Measurements from ENCODE around the gene CPLANE1. TPM values are rescaled to one million over a fixed set of nuclear protein-coding genes. Genes with fewer than 3 reads are reported as not detected.

The CPLANE1 gene
- total and polyA plus RNA-seq, 3 experiments from 2014 or later = 1.3 to 9.3 (median 8.2) TPM

DNA sequence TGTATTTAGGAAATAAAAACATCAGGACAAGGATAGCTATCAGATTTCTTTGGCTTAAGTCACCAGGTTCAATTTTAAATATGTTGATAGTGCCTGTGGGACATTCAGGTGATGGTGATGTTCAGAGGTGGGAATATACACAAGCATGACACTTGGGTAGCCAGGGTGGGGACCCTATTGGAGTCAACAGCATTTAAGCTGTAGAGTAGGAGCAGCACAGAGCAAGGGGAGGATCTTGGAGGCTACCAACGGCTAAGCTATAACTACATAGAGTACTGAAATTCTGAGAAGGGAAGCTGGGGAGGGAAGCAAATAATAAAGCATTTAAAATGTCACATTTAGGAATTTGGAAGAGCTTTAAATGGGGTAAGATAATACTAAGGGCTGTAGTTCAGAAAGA lies 177.7 kb downstream of the CPLANE1 start:
- H3K4me3 Mint-ChIP-seq = no peak overlapping the region
- Histone ChIP-seq H3K4me3 (ENCODE audit: low read length) (no peak overlapping the region), H3K27ac (ENCODE audit: low read depth, low read length) (no peak overlapping the region), H3K9me3 (ENCODE audit: low read length) (no peaks in the 10 kb centered on the region), H3K4me1 (ENCODE audit: insufficient read depth, low read length) (no peaks in the 10 kb centered on the region), H3K36me3 (ENCODE audit: insufficient read depth, low read length) (no peaks in the 10 kb centered on the region), H3K27me3 (ENCODE audit: insufficient read depth, low read length, poor library complexity, severe bottlenecking) (no peaks in the 10 kb centered on the region)
- no peak overlapping the region for H3K27ac Mint-ChIP-seq
- H3K27me3 Mint-ChIP-seq = no peaks in the 10 kb centered on the region
- H3K9me3 Mint-ChIP-seq = no peaks in the 10 kb centered on the region
- H3K4me1 Mint-ChIP-seq = no peaks in the 10 kb centered on the region
- DNase-seq = no peak
- ChIA-PET CTCF (no interaction called here), POLR2A (interaction anchor here (0.5 kb wide), 1 partner anchor 64 kb away, joined by 3 read pairs; no protein-coding TSS in a partner anchor)
- H3K36me3 Mint-ChIP-seq = peaks cover 0 to 1% (median 0%) of the 10 kb centered on the region in 3 donors

DNA sequence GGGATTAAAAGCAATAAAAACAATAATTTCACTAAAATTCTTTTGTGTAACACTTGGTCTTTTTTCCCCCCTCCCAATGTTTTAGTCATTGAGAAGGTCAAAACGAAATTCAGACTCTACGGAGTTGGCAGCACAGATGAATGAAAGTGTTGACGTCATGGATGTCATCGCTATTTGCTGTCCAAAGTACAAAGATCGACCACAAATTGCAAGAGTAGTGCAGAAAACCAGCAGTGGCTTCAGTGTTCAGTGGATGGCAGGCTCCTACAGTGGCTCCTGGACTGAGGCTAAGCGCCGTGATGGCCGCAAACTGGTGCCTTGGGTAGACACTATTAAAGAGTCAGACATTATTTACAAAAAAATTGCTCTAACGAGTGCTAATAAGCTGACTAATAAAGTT lies 184.7 kb downstream of the CPLANE1 start:
- Histone ChIP-seq H3K27ac (ENCODE audit: low read depth, low read length) (no peak overlapping the region), H3K36me3 (ENCODE audit: insufficient read depth, low read length) (peaks cover 29% of the 10 kb centered on the region), H3K4me3 (ENCODE audit: low read length) (no peak overlapping the region), H3K27me3 (ENCODE audit: insufficient read depth, low read length, poor library complexity, severe bottlenecking) (no peaks in the 10 kb centered on the region), H3K9me3 (ENCODE audit: low read length) (no peaks in the 10 kb centered on the region), H3K4me1 (ENCODE audit: insufficient read depth, low read length) (no peaks in the 10 kb centered on the region)
- Mint-ChIP-seq H3K4me1 (no peaks in the 10 kb centered on the region), H3K27ac (peak overlapping the region in 2 of 8 donors; percentile 21 to 36), H3K36me3 (peaks cover 4 to 55% (median 11%) of the 10 kb centered on the region in 3 donors), H3K9me3 (no peaks in the 10 kb centered on the region), H3K27me3 (peaks cover 0 to 1% of the 10 kb centered on the region in 2 donors), H3K4me3 (no peak overlapping the region)
- DNase-seq = no peak
- ChIA-PET CTCF (no interaction called here), POLR2A (no interaction called here)

DNA sequence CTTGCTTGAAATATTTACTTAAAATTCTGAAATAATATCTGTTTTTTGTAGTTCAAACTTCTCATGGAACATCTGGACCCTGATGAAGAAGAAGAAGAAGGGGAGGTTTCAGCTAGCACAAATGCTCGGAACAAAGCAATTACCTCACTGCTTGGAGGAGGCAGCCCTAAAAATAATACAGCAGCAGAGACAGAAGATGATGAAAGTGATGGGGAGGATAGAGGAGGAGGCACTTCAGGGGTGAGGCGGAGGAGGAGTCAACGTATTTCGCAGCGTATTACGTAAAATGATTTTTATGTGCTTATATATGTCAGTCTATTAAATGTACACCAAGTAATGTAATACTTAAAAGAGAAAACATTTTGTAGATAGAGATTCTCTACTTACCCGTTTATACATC lies 185.4 kb downstream of the CPLANE1 start:
- Mint-ChIP-seq H3K27me3 (peaks cover 0 to 1% of the 10 kb centered on the region in 2 donors), H3K4me1 (no peaks in the 10 kb centered on the region), H3K4me3 (no peak overlapping the region), H3K27ac (peak overlapping the region in 1 of 8 donors; percentile 27), H3K36me3 (peaks cover 6 to 61% (median 15%) of the 10 kb centered on the region in 3 donors), H3K9me3 (no peaks in the 10 kb centered on the region)
- Histone ChIP-seq H3K4me1 (ENCODE audit: insufficient read depth, low read length) (no peaks in the 10 kb centered on the region), H3K27ac (ENCODE audit: low read depth, low read length) (no peak overlapping the region), H3K36me3 (ENCODE audit: insufficient read depth, low read length) (peaks cover 32% of the 10 kb centered on the region), H3K4me3 (ENCODE audit: low read length) (no peak overlapping the region), H3K9me3 (ENCODE audit: low read length) (no peaks in the 10 kb centered on the region), H3K27me3 (ENCODE audit: insufficient read depth, low read length, poor library complexity, severe bottlenecking) (no peaks in the 10 kb centered on the region)
- no peak for DNase-seq
- POLR2A ChIA-PET = no interaction called here
- CTCF ChIA-PET = no interaction called here

DNA sequence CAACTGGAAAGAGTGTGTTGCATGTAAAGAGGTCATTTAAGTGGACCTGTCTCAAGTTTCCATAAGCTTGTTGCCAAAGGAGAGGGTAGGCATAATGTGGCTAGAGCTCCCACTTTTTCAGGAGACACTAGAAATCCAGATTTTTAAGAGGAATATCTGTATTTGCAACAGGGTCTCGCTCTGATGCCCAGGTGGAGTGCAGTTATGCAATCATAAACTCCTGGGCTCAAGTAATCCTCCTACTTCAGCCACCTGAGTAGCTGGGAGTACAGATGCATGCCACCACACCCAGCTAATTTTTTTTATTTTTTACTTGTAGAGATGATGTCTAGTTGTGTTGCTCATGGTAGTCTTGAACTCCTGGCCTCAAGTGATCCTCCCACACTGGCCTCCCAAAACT lies 189.1 kb downstream of the CPLANE1 start:
- H3K4me1 ChIP-seq (ENCODE audit: insufficient read depth, low read length) = no peaks in the 10 kb centered on the region
- Mint-ChIP-seq H3K36me3 (peaks cover 6 to 82% (median 18%) of the 10 kb centered on the region in 3 donors), H3K9me3 (no peaks in the 10 kb centered on the region), H3K27ac (peak overlapping the region in 3 of 8 donors; percentile 28 to 45 (median 29)), H3K4me3 (no peak overlapping the region), H3K27me3 (peaks cover 0 to 1% of the 10 kb centered on the region in 2 donors), H3K4me1 (no peaks in the 10 kb centered on the region)
- CTCF ChIA-PET = interaction anchor here (1.1 kb wide), 1 partner anchor 9 kb away, joined by 5 read pairs; no protein-coding TSS in a partner anchor
- POLR2A ChIA-PET = no interaction called here
- no peaks in the 10 kb centered on the region for H3K9me3 ChIP-seq (ENCODE audit: low read length)
- no peak overlapping the region for H3K4me3 ChIP-seq (ENCODE audit: low read length)
- peaks cover 55% of the 10 kb centered on the region for H3K36me3 ChIP-seq (ENCODE audit: insufficient read depth, low read length)
- H3K27me3 ChIP-seq (ENCODE audit: insufficient read depth, low read length, poor library complexity, severe bottlenecking) = no peaks in the 10 kb centered on the region
- no peak for DNase-seq
- H3K27ac ChIP-seq (ENCODE audit: low read depth, low read length) = no peak overlapping the region

DNA sequence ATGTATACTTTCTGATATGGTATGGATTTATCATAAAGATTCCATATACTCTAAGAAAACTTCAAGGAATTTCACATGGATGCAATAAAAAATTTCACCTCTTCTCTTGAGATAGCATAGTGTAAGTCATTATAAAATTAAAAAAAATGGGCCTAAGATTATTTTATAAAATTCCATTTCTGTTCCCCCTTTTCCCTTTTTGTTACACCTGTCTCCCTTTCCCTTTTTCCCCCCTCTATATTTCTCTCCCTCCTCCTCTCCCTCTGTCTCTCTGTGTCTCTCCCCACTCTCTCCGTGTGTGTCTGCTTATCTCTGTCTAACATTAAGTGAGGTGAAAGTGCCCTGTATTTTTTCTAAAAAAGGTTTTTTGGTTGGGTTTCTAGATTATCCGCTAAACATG lies 192.4 kb downstream of the CPLANE1 start:
- Mint-ChIP-seq H3K4me3 (no peak overlapping the region), H3K27ac (peak overlapping the region in 6 of 8 donors; percentile 25 to 82 (median 43)), H3K36me3 (peaks cover 3 to 84% (median 22%) of the 10 kb centered on the region in 3 donors), H3K9me3 (no peaks in the 10 kb centered on the region), H3K27me3 (no peaks in the 10 kb centered on the region), H3K4me1 (no peaks in the 10 kb centered on the region)
- Histone ChIP-seq H3K27me3 (ENCODE audit: insufficient read depth, low read length, poor library complexity, severe bottlenecking) (no peaks in the 10 kb centered on the region), H3K4me1 (ENCODE audit: insufficient read depth, low read length) (no peaks in the 10 kb centered on the region), H3K9me3 (ENCODE audit: low read length) (no peaks in the 10 kb centered on the region), H3K4me3 (ENCODE audit: low read length) (no peak overlapping the region), H3K27ac (ENCODE audit: low read depth, low read length) (no peak overlapping the region), H3K36me3 (ENCODE audit: insufficient read depth, low read length) (peaks cover 57% of the 10 kb centered on the region)
- POLR2A ChIA-PET = interaction anchor here (0.5 kb wide), 1 partner anchor 1916 kb away, joined by 3 read pairs; no protein-coding TSS in a partner anchor
- CTCF ChIA-PET = no interaction called here
- no peak for DNase-seq

Other genes with a start within 250 kb of the CPLANE1 start
- gene NUP155, start 121.7 kb upstream of the CPLANE1 start, total RNA-seq = 10 to 100 TPM; 75.3 to 85.4 TPM
- 29.9 TPM for gene NUP155, start 121.7 kb upstream of the CPLANE1 start, polyA plus RNA-seq
- 10 to 100 TPM; 36.5 to 39.1 TPM for gene WDR70, start 129.9 kb upstream of the CPLANE1 start, total RNA-seq
- gene WDR70, start 129.9 kb upstream of the CPLANE1 start, polyA plus RNA-seq = 15.5 TPM